Fibroblast of pulmonary artery (primary cell): ENCODE results near the gene CCDC18.
"Not testable (repeated sequence)": the region's sequence is repeated elsewhere in the genome, so short reads cannot be mapped to it uniquely, and the experiment has no call there.

Experiments used
- DNase-seq: peaks from one replicate; pipeline ENCODE4 v3.0.0-alpha.2; 2010; ENCODE audit warnings: low read depth
- H3K4me3 ChIP-seq: replicated peaks from 2 replicates; pipeline ENCODE4 v1.5.1; 2011; ENCODE audit warnings: low read depth, mild to moderate bottlenecking, control low read depth, low read length, moderate library complexity
- TF ChIP-seq, protein P1 (sequence below): IDR thresholded peaks from 2 replicates; pipeline ENCODE4 v1.5.1; 2011; ENCODE audit warnings: mild to moderate bottlenecking, control low read depth, low read length, inconsistent platforms; ENCODE audit errors: missing control alignments

Gene CCDC18

DNA sequence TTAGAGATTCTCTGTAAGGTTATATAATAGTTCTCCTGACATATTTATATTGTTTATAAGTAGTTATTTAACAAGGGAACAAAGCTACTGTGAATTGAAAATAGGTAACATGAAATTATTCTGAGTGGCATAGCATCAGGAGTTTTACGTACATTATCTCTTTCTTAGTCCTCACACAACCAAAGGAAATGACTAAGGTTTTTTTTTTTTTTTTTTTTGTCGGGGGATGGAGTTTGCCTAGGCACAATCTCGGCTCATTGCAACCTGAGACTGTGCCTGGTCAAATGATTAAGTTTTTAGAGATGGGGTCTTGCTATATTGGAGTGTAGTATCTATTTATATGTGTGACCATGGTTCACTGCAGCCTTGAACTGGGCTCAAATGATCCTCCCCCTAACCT, 25.2 kb upstream of the CCDC18 start:
- no peak overlapping the region for H3K4me3 ChIP-seq
- TF ChIP-seq, protein P1, sequence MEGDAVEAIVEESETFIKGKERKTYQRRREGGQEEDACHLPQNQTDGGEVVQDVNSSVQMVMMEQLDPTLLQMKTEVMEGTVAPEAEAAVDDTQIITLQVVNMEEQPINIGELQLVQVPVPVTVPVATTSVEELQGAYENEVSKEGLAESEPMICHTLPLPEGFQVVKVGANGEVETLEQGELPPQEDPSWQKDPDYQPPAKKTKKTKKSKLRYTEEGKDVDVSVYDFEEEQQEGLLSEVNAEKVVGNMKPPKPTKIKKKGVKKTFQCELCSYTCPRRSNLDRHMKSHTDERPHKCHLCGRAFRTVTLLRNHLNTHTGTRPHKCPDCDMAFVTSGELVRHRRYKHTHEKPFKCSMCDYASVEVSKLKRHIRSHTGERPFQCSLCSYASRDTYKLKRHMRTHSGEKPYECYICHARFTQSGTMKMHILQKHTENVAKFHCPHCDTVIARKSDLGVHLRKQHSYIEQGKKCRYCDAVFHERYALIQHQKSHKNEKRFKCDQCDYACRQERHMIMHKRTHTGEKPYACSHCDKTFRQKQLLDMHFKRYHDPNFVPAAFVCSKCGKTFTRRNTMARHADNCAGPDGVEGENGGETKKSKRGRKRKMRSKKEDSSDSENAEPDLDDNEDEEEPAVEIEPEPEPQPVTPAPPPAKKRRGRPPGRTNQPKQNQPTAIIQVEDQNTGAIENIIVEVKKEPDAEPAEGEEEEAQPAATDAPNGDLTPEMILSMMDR, result no peak
- DNase-seq, result peak; percentile 18

DNA sequence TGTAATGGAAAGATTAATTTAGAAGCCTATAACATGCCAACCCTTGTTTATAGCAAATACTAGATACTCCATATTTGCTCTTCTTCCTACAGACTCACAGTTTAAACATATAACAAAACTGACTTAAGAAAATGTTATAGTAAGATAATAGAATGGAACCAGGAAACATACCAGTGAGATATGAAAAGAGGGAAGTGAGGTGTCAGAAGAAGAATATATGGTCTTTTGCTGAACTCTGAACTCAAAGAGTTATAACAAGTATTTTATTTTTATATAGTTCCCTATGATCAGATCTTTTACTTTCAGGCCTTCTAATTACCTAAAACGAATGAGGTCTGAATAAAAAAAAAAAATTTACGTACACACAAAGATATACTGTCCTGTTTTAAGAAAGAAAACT, 21.2 kb upstream of the CCDC18 start:
- TF ChIP-seq, protein P1, result no peak
- no peak for DNase-seq
- no peak overlapping the region for H3K4me3 ChIP-seq

DNA sequence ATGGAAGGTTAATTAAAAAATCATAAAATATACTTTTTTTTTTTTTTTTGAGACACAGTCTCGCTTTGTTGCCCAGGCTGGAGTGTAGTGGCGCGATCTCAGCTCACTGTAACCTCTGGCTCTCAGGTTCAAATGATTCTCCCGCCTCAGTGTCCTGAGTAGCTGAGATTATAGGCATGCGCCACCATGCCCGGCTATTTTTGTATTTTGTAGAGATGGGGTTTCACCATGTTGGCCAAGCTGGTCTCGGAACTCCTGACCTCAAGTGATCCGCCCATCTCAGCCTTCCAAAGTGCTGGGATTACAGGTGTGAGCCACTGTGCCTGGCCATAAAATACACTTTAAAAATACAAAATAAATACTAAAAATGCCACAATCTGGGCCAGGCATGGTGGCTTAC, 17.2 kb upstream of the CCDC18 start:
- H3K4me3 ChIP-seq, DNase-seq: not testable (repeated sequence)

DNA sequence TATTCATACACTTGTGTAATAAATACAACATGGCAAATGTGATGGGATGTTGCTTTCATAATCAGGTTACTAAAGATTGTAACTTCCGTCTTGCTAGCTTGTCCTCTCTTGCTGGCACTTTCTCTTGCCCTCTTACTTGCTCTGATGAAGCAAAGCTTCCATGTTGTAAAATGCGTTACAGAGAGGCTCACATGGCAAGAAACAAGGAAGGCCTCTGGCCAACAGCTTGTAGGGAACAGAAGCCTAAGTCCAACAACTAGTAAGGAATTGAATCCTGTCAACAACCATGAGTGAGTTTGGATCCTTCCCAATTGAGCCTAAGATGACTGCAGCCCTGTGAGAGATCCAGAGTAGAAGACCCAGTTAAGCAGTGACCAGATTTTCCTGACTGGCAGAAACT, 15.7 kb upstream of the CCDC18 start:
- TF ChIP-seq, protein P1, result no peak
- no peak overlapping the region for H3K4me3 ChIP-seq
- DNase-seq, result no peak

DNA sequence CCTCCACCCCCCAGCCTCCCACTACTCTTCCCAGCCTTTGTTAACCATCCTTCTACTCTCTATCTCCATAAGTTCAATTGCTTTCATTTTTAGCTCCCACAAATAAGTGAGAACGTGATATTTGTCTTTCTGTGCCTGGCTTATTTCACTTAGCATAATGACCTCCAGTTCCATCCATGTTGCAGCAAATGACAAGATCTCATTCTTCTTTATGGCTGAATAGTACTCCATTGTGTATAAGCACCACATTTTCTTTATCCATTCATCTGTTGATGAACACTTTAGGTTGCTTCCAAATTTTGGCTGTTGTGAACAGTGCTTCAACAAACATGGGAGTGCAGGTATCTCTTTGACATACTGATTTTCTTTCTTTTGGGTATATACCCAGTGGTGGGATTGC, 14.6 kb upstream of the CCDC18 start:
- H3K4me3 ChIP-seq, result not testable (repeated sequence)

DNA sequence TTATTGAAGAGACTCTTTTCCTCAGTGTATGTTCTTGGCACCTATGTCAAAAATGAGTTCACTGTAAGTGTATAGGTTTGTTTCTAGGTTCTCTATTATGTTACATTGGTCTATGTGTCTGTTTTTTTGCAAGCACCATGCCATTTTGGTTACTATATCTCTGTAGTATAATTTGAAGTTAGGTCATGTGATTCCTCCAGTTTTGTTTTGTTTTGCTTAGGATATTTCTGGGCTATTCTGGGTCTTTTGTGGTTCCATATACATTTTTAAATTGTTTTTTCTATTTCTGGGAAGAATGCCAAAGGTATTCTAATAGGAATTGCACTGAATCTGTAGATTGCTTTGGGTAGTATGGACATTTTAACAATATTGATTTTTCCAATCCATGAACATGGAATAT, 13.5 kb upstream of the CCDC18 start:
- TF ChIP-seq, protein P1, result no peak
- no peak for DNase-seq

More for the DNA sequence above, 14.6 kb upstream of the CCDC18 start:
- not testable (repeated sequence) for DNase-seq

DNA sequence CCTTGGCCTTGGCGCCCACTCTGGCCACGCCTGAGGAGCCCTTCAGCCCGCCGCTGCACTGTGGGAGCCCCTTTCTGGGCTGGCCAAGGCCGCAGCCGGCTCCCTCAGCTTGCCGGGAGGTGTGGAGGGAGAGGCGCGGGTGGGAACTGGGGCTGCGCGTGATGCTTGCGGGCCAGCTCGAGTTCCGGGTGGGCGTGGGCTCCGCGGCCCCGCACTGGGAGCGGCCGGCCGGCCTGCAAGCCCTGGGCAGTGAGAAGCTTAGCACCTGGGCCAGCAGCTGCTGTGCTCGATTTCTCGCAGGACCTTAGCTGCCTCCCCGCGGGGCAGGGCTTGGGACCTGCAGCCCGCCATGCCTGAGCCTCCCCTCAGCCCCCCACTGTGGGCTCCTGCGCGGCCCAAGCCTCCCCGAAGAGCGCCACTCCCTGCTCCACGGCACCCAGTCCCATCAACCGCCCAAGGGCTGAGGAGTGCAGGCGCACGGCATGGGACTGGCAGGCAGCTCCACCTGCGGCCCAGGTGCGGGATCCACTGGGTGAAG, 10.3 kb upstream of the CCDC18 start:
- not testable (repeated sequence) for H3K4me3 ChIP-seq, DNase-seq

More for the DNA sequence above, 13.5 kb upstream of the CCDC18 start:
- no peak overlapping the region for H3K4me3 ChIP-seq

DNA sequence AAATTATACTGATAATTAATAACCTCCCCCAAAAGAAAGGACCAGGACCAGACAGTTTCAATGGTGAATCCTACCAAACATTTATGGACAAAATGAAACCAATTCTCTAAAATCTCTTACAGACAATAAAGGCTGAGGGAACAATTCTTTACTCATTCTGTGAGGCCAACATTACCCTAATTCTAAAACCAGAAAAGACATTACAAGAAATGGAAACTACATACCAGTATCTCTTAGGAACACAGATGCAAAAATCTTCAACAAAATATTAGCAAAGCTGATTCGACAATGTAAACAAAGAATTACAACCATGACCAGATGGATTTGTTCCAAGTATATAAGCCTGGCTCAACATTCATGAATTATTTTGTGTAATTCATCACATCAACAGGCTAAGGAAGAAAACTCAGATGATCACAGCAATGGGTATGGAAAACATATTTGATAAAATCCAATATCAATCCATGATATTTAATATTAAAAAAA, 8.9 kb upstream of the CCDC18 start:
- no peak for DNase-seq
- H3K4me3 ChIP-seq, result no peak overlapping the region
- TF ChIP-seq, protein P1, result no peak

DNA sequence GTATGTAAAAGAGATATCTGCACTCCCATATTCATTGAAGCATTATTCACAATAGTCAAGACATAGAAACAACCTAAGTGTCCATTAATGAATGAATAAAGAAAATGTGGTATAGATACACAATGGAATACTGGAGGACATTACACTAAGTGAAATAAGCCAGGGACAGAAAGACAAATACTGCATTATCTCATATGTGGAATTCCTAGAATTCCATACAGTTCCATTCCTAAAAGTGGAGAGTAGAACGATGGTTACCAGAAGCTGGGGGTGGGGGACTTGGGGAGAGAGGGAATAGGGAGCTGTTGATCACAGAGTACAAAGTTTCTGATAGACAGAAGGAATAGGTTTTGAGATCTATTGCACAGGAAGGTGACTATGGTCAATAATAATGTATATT, 7.7 kb upstream of the CCDC18 start:
- TF ChIP-seq, protein P1, result no peak
- DNase-seq, result peak; percentile 46
- H3K4me3 ChIP-seq, result no peak overlapping the region

DNA sequence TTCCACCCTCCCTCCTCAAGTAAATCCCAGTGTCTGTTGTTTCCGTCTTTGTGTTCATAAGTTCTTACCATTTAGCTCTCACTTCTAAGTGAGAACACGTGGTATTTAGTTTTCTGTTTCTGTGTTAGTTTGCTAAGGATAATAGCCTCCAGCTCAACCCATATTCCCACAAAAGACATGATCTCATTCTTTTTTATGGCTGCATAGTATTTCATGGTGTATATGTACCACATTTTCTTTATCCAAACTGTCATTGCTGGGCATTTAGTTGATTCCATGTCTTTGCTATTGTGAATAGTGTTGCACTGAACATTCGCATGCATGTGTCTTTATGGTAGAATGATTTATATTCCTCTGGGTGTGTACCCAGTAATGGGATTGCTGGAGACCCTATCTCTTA, 5.9 kb upstream of the CCDC18 start:
- DNase-seq, H3K4me3 ChIP-seq: not testable (repeated sequence)
